Heart right ventricle (tissue), 16 donors: Measurements from ENCODE around the gene TOX2. TPM values are rescaled to one million over a fixed set of nuclear protein-coding genes. Genes with fewer than 3 reads are reported as not detected.

Source experiments
- ATAC-seq, 8 donors: fragments of 200-7000 bp; cut with Tn5 transposase; one replicate each; pipeline ENCODE4 v1.9.1; 2020; ENCODE audit warnings: mild to moderate bottlenecking in 8 of 8, moderate library complexity in 8 of 8, moderate number of reproducible peaks in 1 of 8
- DNase-seq, 2 donors: peaks; one replicate each; pipeline ENCODE4 v3.0.0-alpha.2; 2020
- H3K27ac ChIP-seq, 10 donors: fragments of 200-600 bp; sonication (generic) in 2 of 10; one replicate each; pipeline versions ENCODE4 v1.5.0 to v1.8.0; 2020 to 2022; ENCODE audit warnings: mild to moderate bottlenecking in 3 of 10
- H3K27me3 ChIP-seq, 7 donors: fragments of 200-600 bp; one replicate each; pipeline ENCODE4 v1.8.0; 2021 to 2022; ENCODE audit warnings: mild to moderate bottlenecking in 2 of 7
- H3K36me3 ChIP-seq, 9 donors: fragments of 200-600 bp; sonication (generic) in 1 of 9; one replicate each; pipeline versions ENCODE4 v1.5.0 to v1.8.0; 2020 to 2022; ENCODE audit warnings: mild to moderate bottlenecking in 2 of 9
- H3K4me1 ChIP-seq, 9 donors: fragments of 200-600 bp; sonication (generic) in 1 of 9; one replicate each; pipeline versions ENCODE4 v1.5.0 to v1.8.0; 2020 to 2022; ENCODE audit warnings: mild to moderate bottlenecking in 4 of 9
- H3K4me3 ChIP-seq, 10 donors: fragments of 200-600 bp; sonication (generic) in 2 of 10; one replicate each; pipeline versions ENCODE4 v1.5.0 to v1.8.0; 2020 to 2022; ENCODE audit warnings: mild to moderate bottlenecking in 7 of 10, moderate library complexity in 2 of 10
- H3K9me3 ChIP-seq, 11 donors: fragments of 200-600 bp in 10 of 11; sonication (generic) in 2 of 11; one replicate each; pipeline versions ENCODE4 v1.5.0 to v1.8.0; 2013 to 2022; ENCODE audit warnings: mild to moderate bottlenecking in 2 of 11, control low read depth in 1 of 11, moderate library complexity in 1 of 11
- CTCF ChIP-seq, 9 donors: fragments of 200-600 bp; sonication (generic) in 2 of 9; IDR thresholded peaks; one replicate each; pipeline versions ENCODE4 v1.5.0 to v1.8.0; 2021 to 2022; ENCODE audit warnings: antibody characterized with exemption in 9 of 9, mild to moderate bottlenecking in 5 of 9, moderate library complexity in 1 of 9
- WGBS, 2 donors: extraction: QIAGEN DNeasy Blood & Tissue Kit; methylation state at CpG; one replicate each; pipeline ENCODE4 v1.1.7; 2013; ENCODE audit warnings: inconsistent platforms in 1 of 2; 5-methylcytosine and 5-hydroxymethylcytosine counted together
- intact Hi-C, 10 donors: fragments of 100-400 bp; cut with DNase I; formaldehyde crosslinking; loops; one replicate each; pipeline versions ENCODE4 v1.11.1 to v1.14.2; 2022
- polyA plus RNA-seq, 2 donors: library from polyadenylated mRNA; stranded (reverse); fragments of 200-250 nt; gene quantifications; one replicate each; pipeline ENCODE4 v1.2.3, GENCODE V29; 2013
- total RNA-seq, 10 donors: library from RNA; stranded (reverse); fragmentation: NEBNext Ultra II Directional in 3 of 10; extraction: Animal tissue kit (Norgen Biotek cat#: 25700) in 3 of 10; gene quantifications; one replicate each; pipeline versions ENCODE4 v1.2.1 to v1.2.4, GENCODE V29; 2021 to 2023
- donor health status: Arrhythmogenic right ventricular cardiomyopathy.
- donor health status: ischemic (EF 13 %, LVEDD 7.1; RV severe dilation, severe dysfunction).
- donor health status: healthy with polysubstance abuse.
- donor health status: DM: no; HTN: yes; CAD: no.
- donor health status: DM: no; HTN: no; CAD: no.
- donor health status: ischemic (EF 25% LVEDD 6.9; RV normal size, moderate dysfunction).
- donor health status: ischemic (EF 25% LVEDD 5.7; RV mildly dilated, moderate dysfunction).
- donor health status: healthy.
- donor health status: DM: yes; HTN: yes; CAD: no.
- donor health status: Ischemic cardiomyopathy.
- donor health status: ischemic (EF 35%, LVEDD 5.7; RV mildly dilated, moderate dysfunction).
- donor health status: nonischemic (EF 11% LVEDD 7.7; RV severe dilation, severe dysfunction).
- donor health status: DM: yes; HTN: yes; CAD: no.
- donor health status: PGD.
- donor health status: ischemic (EF 29% LVEDD 5.4; RV normal size, mild dysfunction).
- donor health status: nonischemic (EF 23%, LVEDD 6.1; RV moderate dilation, normal function).

TOX2 gene
- total and polyA plus RNA-seq, 12 donors: 0.25 to 2.0 (median 1.1) TPM

- no peak overlapping the region for H3K4me3 ChIP-seq
- H3K9me3 ChIP-seq: no peaks in the 10 kb centered on the region
- 85 to 91% methylated on average over 2 of the region's 2 CpGs for WGBS, 2 donors
- no peaks in the 10 kb centered on the region for H3K36me3 ChIP-seq
- intact Hi-C loops: no loop called here
- DNase-seq (no peak), ATAC-seq (no peak)
- H3K4me1 ChIP-seq: peaks cover 0 to 6% (median 0%) of the 10 kb centered on the region in 9 donors
- peaks cover 0 to 21% (median 0%) of the 10 kb centered on the region in 7 donors for H3K27me3 ChIP-seq
- H3K27ac ChIP-seq: no peak overlapping the region
- peak in 1 of 9 donors; percentile 13 for TF ChIP-seq CTCF (IDR thresholded peaks at IDR 0.05)
These were observed 178.6 kb downstream of the TOX2 start for GRCh38 chr20:44093249-44093582.

DNA sequence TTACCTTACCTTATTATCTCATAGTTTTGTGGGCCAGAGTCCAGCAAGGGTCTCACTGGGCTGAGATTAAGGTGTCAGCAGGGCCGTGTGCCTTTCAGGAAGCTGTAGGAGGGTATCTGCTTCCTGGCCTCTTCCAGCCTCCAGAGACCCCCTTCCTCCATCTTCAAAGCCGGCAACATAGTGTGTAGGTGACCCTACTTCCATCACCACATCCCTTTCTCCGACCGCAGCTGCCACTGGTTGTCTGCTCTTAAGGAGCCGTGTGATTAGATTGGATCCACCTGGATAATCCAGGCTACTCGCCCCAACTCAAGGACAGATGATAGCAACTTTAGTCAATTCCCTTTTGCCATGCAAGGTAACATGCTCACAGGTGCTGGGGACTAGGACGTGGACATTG lies 181.2 kb downstream of the TOX2 start:
- TF ChIP-seq CTCF (IDR thresholded peaks at IDR 0.05): no peak
- intact Hi-C loops: no loop called here

GRCh38 chr20:44097521-44098255 lies 183.0 kb downstream of the TOX2 start:
- H3K36me3 ChIP-seq: no peaks in the 10 kb centered on the region
- peaks cover 0 to 11% (median 0%) of the 10 kb centered on the region in 11 donors for H3K9me3 ChIP-seq
- 62 to 64% methylated on average over 14 of the region's 14 CpGs for WGBS, 2 donors
- no peak overlapping the region for H3K4me3 ChIP-seq
- intact Hi-C loops: no loop called here
- no peak overlapping the region for H3K27ac ChIP-seq
- peaks cover 0 to 11% (median 0%) of the 10 kb centered on the region in 9 donors for H3K4me1 ChIP-seq
- no peak for DNase-seq
- no peak for TF ChIP-seq CTCF (IDR thresholded peaks at IDR 0.05)
- peaks cover 0 to 18% (median 0%) of the 10 kb centered on the region in 7 donors for H3K27me3 ChIP-seq
- peak in 7 of 8 donors; percentile 25 to 58 (median 35) for ATAC-seq

More for the DNA sequence above, 181.2 kb downstream of the TOX2 start:
- no peak for DNase-seq
- no peak overlapping the region for H3K4me3 ChIP-seq
- no peaks in the 10 kb centered on the region for H3K9me3 ChIP-seq
- H3K36me3 ChIP-seq: no peaks in the 10 kb centered on the region
- WGBS, 2 donors: 55 to 56% methylated on average over 7 of the region's 7 CpGs
- H3K27me3 ChIP-seq: peaks cover 0 to 18% (median 0%) of the 10 kb centered on the region in 7 donors
- H3K4me1 ChIP-seq: peaks cover 0 to 11% (median 0%) of the 10 kb centered on the region in 9 donors
- no peak overlapping the region for H3K27ac ChIP-seq
- peak in 1 of 8 donors; percentile 19 for ATAC-seq

DNA sequence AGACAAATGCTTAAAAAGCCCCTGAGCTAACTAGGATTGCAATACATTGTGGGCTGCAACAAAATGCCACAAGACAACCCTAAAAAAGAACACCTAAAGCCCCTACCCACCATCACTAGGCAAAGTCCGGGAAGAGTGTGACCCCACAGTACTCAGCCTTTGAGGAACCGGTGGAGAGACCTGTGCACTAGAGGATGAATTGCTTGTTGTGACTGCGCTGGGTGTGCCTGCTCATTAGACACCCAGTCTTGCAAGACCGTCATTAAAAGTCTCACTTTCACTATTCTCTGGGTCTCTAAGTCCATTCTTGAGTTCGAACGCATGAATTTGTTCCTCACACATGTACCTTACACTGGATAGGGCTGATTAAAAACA lies 183.6 kb downstream of the TOX2 start:
- H3K9me3 ChIP-seq: peaks cover 0 to 16% (median 0%) of the 10 kb centered on the region in 11 donors
- no peaks in the 10 kb centered on the region for H3K36me3 ChIP-seq
- no peak for TF ChIP-seq CTCF (IDR thresholded peaks at IDR 0.05)
- no peak overlapping the region for H3K4me3 ChIP-seq
- WGBS, 2 donors: 92 to 95% methylated on average over 6 of the region's 6 CpGs
- ATAC-seq: peak in 1 of 8 donors; percentile 32
- H3K4me1 ChIP-seq: peaks cover 0 to 11% (median 0%) of the 10 kb centered on the region in 9 donors
- H3K27ac ChIP-seq: no peak overlapping the region
- intact Hi-C loops: no loop called here
- DNase-seq: no peak
- H3K27me3 ChIP-seq: peaks cover 0 to 17% (median 0%) of the 10 kb centered on the region in 7 donors
